Medulla oblongata (tissue), 1 donor: ENCODE measurements around the gene MEDAG.
A peak's percentile ranks its signal among the peaks of the same experiment; 100 is the strongest.

Experiments used
- DNase-seq: peaks from one replicate; pipeline ENCODE4 v3.0.0-alpha.2; 2015; ENCODE audit errors: extremely low spot score

The MEDAG gene

DNA sequence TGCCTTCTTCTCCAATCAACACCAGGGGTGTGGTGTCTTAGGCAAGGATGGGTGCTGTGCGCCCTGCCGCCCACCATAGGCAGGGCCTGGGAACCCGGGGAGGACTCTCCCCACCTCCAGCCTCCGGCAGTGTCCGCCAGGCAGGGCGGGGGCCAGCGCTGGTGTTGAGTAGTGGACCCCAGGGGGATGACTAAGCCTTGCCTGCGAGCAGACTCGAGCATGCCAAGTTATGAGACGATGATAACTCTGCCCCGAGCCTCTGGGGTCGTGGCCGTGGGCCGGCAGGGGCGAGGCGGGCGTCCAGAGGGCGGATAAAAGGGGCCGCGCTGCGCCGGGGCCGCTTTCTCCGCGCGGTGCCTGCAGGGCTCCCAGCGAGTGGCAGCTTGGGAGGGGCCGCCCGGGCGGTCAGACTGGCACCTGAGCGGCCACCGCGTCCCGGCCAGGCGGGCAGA is at the start of gene MEDAG:
TSS of gene MEDAG (plus strand) at position 340 of the 452 bp plus-strand sequence. CDS start 245 bp downstream, outside the sequence.
- no peak for DNase-seq

DNA sequence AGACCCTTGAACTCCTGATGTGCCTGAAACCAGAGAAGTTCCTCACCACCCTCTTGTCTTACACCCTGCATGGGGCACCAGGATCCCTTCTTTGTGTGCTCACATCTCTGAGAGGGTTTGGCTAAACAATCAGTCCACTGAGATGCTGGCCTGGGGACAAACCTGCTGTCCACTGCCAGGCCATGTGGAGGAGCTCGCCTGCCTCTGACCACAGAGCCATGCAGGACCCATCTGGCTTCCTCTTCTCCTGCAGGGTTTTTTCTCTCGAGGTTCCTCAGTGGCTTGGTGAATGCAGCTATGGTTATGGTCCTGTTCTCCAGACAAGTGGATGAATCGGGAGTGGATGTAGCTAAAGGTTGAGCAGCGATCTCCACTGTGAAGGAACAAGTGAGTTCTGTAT is 49.1 kb upstream of the MEDAG start:
- DNase-seq: no peak

DNA sequence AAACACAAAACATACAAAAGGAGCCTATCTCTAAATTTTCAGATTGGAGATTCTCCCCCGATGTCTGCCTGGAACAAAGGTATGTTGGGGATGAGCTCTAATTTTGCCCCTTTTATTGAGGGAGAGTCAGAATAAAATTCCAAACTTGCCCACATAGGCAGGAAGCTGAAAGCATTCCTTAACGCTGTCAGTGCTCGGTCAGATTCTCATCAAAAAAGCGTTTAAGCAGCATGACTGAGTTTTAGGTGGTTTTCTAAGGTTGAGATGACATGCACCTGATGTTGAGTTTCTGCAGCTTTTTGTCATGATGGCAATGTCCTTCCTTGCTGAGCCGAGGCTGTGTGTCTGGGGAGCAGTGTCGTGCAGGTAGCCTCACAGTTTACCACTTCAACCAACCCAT is 48.4 kb upstream of the MEDAG start:
- no peak for DNase-seq

DNA sequence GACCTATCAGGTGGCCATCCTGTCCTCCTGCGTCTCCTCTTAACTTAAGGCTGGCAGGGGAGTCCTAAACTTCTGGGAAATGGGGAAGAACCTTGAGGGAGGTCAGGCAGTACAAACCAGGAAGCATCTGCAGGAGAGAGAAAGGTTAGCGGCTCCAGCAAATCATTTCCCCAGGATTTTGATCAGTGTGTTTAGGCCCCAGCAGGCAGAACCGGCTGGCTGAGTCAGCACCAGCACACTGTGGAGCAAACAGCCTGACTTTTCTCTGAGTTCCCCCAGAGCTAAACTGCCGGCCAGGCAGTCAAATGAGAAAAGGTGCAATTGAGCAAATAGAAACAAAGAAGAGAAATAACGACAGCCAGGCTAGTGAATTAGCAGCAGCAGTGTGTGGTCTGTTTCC is 46.7 kb upstream of the MEDAG start:
- DNase-seq: no peak

- DNase-seq: no peak
Measured at GRCh38 chr13:30861163-30861562, 44.9 kb upstream of the MEDAG start.

DNA sequence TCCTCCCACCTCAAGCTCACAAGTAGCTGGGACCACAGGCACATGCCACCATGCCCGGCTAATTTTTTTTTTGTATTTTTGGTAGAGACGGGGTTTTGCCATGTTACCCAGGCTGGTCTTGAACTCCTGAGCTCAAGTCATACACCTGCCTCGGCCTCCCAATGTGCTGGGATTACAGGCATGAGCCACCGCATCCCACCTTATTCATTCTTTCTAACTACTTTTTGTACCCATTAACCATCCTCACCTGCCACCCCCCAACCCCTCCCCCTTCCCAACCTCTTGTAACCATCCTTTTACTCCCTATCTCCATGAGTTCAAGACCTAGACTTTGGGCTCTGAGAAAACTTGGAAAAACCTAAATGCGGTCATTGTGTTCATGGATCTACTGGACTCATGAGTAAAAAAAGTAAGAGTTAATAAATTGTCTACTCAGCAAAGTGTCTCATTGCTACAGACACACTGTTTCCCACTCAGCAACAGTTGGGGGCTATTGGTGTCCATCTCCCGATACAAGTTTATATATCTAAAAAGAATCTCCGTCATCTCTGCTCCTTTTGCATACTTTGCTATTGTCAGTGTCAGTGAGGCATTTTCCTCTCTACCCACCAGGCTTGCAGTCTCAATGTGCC is 44.1 kb upstream of the MEDAG start:
- no peak for DNase-seq

GRCh38 chr13:30862707-30863106 is 43.4 kb upstream of the MEDAG start:
- DNase-seq: no peak

DNA sequence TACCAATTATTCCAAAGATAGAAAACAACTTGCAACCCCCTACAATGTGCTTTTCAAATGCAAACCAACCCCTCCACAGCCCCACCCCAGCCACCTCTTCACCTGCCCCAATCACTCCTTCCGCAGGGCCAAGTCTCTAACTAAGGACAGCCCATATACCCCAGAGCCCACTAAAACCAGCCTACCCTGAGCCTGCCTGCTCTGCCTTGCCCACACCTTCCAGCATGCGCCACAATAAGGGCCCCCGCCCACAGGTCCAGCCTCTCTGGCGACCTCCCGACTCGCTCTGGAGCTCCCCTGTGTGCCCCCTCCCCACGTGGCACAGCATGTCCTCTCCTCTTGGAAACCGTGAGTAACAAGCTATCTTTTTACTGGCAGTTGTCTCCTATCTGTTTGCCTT is 42.8 kb upstream of the MEDAG start:
- DNase-seq: no peak

GRCh38 chr13:30863796-30864195 is 42.3 kb upstream of the MEDAG start:
- DNase-seq: no peak

DNA sequence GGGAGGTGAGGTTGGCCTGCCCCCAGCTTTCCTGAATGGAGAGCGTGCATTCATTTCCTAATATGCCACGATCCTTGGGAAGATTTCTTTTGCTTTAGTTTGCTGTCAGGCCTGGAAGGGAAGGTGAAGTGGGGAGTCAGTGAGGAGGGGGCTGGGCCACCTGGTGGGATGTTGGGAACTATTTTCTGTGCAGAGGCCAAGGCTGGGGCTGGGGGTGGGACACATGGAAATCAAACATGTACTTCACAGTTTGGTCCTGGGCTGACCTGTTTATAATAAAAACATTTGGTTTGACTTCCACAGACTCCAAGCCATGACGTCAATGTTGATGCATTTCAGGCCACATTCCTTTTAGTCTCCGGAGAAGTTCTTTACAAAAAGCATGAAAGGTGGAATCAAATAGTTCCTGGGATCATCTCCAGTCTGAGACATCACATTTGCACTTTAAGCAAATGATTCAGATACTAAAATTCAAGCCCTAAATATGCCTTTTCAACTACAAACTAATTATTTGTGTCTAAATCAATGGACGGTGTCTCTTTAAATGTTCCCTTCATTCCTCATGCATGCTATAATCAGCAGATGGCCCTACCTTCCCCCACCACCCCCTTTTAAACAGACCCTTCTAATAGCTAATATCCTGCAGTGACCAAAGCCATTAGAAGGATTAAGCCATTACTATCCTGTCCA is 41.5 kb upstream of the MEDAG start:
- no peak for DNase-seq

DNA sequence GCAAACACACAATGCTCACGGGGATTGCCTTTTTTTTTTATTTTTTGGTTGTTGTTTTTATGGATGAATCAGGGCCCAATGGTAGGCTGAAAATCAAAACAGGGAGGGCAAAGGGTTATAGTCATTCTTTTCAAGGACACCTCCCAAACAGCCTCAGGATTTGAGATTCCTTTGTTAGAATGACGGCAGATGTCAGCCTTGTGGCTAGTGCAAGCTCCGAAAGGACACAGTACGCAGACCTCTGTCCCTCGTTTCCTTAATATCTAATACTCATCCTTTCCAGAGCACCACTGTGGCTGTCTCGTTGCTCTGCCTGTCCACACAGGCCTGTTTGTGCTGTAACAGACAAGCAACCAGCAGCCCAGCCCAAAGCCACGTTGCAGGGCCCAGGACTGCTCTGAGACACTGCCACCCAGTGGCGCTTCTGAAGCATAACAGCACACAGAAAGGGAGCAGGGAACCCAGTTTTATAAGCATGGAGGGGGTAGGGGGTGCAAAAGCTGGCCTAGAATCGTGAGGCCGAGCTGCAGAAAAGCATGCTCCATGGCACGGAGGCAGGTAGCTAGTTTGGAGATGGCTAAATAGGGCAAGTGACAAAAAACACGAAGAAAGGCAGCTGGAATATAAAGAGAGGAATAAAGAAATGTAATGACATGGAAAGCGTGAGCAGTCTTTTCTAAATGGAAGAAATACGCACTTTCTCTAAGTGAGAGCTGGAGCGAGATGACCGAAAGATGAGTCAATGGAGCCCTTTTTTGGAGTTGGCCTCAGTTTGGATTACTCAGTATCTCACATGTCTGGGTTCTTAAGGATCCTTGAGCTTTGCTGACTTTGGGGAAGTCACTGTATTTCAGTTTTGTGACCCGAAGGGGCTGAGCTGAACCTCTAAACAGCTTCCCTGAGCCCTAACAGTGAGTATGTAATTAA is 40.7 kb upstream of the MEDAG start:
- peak; percentile 87 for DNase-seq

- DNase-seq: no peak
Measured at GRCh38 chr13:30866677-30867076, 39.4 kb upstream of the MEDAG start.

DNA sequence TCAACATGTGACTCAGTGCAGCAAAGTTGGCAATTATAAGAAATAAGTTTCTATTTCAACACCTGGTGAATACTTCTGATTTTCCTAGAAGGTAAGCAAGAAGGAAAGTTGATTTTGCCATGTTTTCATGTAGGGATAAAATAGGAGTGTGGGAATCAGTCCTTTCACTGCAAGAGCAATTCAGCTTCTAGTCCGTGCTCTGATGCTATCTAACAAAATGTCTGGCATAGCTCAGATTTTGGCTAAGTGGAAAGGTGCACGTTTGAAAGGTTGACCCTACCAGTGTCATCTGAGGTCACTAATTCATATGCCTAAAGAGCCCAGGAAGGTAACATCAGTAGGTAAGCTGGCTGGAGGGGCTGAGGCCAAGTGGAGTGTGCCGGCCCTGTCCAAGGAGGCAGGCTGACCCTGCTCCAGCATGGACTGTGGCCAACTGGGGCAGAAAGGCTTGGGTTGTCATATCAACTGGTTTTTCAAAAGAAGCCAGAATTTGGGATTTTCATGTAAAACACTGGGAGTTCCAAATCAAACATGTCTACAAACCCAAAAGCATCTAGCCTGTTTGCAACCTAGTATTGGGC is 38.9 kb upstream of the MEDAG start:
- DNase-seq: no peak

DNA sequence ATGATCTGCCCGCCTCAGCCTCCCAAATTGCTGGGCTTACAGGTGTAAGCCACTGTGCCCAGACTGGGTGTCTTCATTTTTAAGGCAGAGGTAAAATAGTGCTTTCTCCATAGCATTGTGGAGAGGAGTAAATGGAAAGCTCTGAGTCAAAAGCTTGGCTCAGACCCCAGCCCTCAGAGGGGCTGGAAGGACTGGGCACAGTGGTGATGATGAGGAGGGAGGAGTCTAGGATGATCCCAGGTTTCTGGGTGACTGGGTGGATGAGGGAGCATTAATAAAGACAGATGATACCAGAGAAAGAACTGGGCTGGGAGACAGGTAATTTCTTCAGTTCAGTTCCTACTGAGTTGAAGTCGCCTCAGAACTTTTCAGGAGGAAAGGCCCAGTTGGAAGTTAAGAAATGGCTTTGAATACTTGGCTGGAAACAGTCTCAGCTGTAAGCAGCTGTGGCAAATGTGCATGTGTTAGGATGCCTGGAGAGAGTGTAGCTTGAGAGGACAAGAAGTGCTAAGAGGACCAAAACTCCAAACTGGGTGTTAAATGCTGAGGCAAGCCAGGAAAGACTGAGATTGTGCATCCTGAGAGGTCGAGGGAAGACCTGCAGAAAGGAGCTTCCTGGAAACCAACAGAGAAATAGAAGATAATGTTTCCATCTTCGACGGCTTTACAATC is 37.1 kb upstream of the MEDAG start:
- no peak for DNase-seq

GRCh38 chr13:30869491-30869890 is 36.6 kb upstream of the MEDAG start:
- no peak for DNase-seq

DNA sequence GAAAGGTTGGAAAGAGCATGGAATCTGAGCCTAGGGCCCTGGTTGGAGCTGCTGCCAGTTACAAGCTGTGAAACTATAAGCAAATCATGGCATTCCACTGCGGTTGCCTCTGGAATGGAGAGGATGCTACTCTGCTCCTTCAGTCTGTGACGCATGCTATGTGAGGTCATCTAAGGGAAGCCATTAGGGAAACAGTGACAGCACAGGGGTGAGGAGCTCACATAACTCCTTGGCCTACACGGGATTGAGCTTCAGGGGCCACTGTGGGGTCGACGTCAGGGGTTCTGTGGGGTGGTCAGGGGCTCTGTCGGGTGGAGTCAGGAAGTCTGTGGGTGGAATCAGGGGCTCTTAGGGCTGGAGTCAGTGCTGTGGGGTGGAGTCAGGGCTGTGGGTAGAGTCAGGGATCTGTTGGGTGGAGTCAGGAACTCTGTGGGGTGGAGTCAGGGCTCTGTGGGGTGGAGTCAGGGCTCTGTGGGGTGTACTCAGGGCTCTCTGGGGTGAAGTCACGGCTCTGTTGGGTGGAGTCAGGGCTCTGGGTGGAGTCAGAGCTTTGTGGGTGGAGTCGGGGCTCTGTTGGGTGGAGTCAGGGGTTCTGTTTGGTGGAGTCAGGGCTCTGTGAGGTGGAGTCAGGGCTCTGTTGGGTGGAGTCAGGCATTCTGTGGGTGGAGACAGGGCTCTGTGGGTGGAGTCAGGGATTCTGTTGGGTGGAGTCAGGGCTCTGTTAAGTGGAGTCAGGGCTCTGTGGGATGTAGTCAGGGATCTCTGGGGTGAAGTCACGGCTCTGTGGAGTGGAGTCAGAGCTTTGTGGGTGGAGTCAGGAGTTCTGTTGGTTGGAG is 35.8 kb upstream of the MEDAG start:
- no peak for DNase-seq

DNA sequence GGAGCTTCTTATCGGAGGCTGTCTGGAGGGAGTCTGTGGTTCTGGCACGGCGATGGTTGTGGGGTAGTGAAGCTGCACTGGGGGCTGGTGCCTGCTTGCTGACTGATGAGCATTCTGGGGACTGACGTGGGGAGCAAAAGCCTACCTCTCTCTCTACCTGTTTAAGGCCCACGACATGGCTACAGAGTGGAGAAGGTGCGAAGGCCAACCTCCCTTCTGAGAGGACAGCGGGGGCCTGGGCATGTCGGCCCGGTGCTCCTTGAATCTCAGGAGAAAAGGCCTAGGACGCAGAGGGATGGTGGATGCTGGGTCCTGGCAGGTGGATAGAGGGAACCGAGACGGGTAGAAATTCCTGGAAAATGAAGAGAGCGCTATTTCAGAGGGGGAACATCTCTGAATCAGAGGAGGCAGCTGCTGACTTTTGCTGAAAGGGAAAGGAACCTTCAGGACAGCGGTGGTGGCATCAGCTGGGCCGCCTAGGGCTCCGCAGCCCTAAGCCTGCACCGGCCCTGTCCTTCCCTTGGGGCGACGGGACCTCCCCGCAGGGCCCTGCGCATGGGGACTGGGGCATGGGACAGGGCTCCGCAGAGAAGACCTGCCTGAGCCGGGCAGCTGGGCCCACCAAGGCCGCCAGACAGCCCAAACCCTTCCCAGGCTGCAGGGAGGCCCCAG is 35.0 kb upstream of the MEDAG start:
- DNase-seq: no peak

GRCh38 chr13:30871588-30872275 is 34.3 kb upstream of the MEDAG start:
- DNase-seq: no peak

DNA sequence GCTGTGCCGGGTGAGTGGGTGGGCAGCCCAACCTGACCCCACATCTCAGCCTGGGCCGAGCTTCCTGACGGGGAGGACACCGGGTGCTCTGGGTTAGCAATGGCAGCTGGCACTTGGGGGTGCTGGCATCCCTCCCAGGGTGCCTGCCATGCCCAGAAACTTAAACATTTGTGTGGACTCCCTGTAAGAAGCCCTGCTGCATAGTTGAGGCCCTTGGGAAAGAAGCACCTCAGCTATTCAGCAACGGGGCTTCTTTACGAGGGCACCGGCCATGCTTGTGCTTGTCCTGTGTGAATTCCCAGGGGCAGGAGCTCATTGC is 33.8 kb upstream of the MEDAG start:
- no peak for DNase-seq
